CD14-positive monocyte (primary cell): ENCODE measurements around the gene TINAGL1. TPM values are rescaled to one million over a fixed set of nuclear protein-coding genes. Genes with fewer than 3 reads are reported as not detected.

Experiments
- DNase-seq, 3 donors: peaks; one replicate each; pipeline ENCODE4 v3.0.0-alpha.2; 2011 to 2022
- H2AFZ ChIP-seq: 2 replicates; pipeline ENCODE4 v1.6.0; 2012; ENCODE audit warnings: mild to moderate bottlenecking, low read depth, low read length, inconsistent platforms; ENCODE audit not compliant: insufficient read depth, poor library complexity, severe bottlenecking
- H3K27ac ChIP-seq, 2 donors: 1 replicate in 1 of 2; 2 replicates in 1 of 2; pipeline ENCODE4 v1.5.1; 2012 to 2013; ENCODE audit warnings: low read length in 2 of 2, control low read depth in 1 of 2, inconsistent platforms in 1 of 2, low read depth in 1 of 2, mild to moderate bottlenecking in 1 of 2
- H3K27me3 ChIP-seq, 2 donors: one replicate each; pipeline versions ENCODE4 v1.6.0 to v1.6.1; 2011 to 2013; ENCODE audit warnings: low read length in 2 of 2; ENCODE audit not compliant: control insufficient read depth in 2 of 2, insufficient read depth in 2 of 2
- H3K36me3 ChIP-seq, 2 donors: replicated peaks in 1 of 2; 1 replicate in 1 of 2; 2 replicates in 1 of 2; pipeline versions ENCODE4 v1.5.1 to v1.6.1; 2012 to 2013; ENCODE audit warnings: low read length in 2 of 2, control low read depth in 1 of 2, inconsistent platforms in 1 of 2, mild to moderate bottlenecking in 1 of 2; ENCODE audit not compliant: insufficient read depth in 2 of 2, control insufficient read depth in 1 of 2
- H3K4me1 ChIP-seq, 2 donors: 1 replicate in 1 of 2; 2 replicates in 1 of 2; pipeline versions ENCODE4 v1.5.1 to v1.6.1; 2012 to 2013; ENCODE audit warnings: low read length in 2 of 2, control low read depth in 1 of 2, inconsistent platforms in 1 of 2, mild to moderate bottlenecking in 1 of 2, moderate library complexity in 1 of 2; ENCODE audit not compliant: insufficient read depth in 2 of 2, control insufficient read depth in 1 of 2
- H3K4me2 ChIP-seq: replicated peaks from 2 replicates; pipeline ENCODE3; 2012; ENCODE audit warnings: low read length, moderate library complexity, mild to moderate bottlenecking; ENCODE audit not compliant: poor library complexity, severe bottlenecking; ENCODE audit errors: extremely low read depth
- H3K4me3 ChIP-seq, 3 experiments: fragments of 200-600 bp in 1 of 3; sonication (generic) in 1 of 3; replicated peaks in 1 of 3; 1 replicate in 2 of 3; 2 replicates in 1 of 3; pipeline ENCODE4 v1.5.1; 2011 to 2013; ENCODE audit warnings: low read length in 3 of 3, mild to moderate bottlenecking in 3 of 3, control low read depth in 2 of 3, low read depth in 2 of 3, inconsistent platforms in 1 of 3, moderate library complexity in 1 of 3
- H3K79me2 ChIP-seq: 2 replicates; pipeline ENCODE4 v1.6.0; 2012; ENCODE audit warnings: mild to moderate bottlenecking, control low read depth, inconsistent platforms, low read length, moderate library complexity; ENCODE audit not compliant: insufficient read depth
- H3K9ac ChIP-seq: 2 replicates; pipeline ENCODE4 v1.6.0; 2017; ENCODE audit warnings: low read length, mild to moderate bottlenecking; ENCODE audit not compliant: insufficient read depth, poor library complexity, severe bottlenecking
- H3K9me3 ChIP-seq, 2 donors: replicated peaks in 1 of 2; 1 replicate in 1 of 2; 2 replicates in 1 of 2; pipeline versions ENCODE4 v1.5.1 to v1.6.1; 2012 to 2013; ENCODE audit warnings: low read length in 2 of 2, control low read depth in 1 of 2; ENCODE audit not compliant: control insufficient read depth in 1 of 2, insufficient read depth in 1 of 2
- H4K20me1 ChIP-seq: 2 replicates; pipeline ENCODE4 v1.6.0; 2012; ENCODE audit warnings: mild to moderate bottlenecking, low read length, control low read depth, moderate library complexity; ENCODE audit not compliant: insufficient read depth
- H3K27ac Mint-ChIP-seq, 7 donors: one replicate each; pipeline ENCODE4 v1.8.0; 2020; ENCODE audit warnings: mild to moderate bottlenecking in 7 of 7, mixed read lengths in 7 of 7, moderate library complexity in 6 of 7, inconsistent platforms in 2 of 7
- H3K27me3 Mint-ChIP-seq, 3 donors: one replicate each; pipeline ENCODE4 v1.8.0; 2021 to 2022; ENCODE audit warnings: low read depth in 3 of 3, mild to moderate bottlenecking in 3 of 3, mixed read lengths in 3 of 3, moderate library complexity in 3 of 3, inconsistent platforms in 1 of 3
- H3K36me3 Mint-ChIP-seq, 2 donors: one replicate each; pipeline ENCODE4 v1.8.0; 2020; ENCODE audit warnings: mixed read lengths in 2 of 2, inconsistent platforms in 1 of 2, mild to moderate bottlenecking in 1 of 2
- H3K4me1 Mint-ChIP-seq: one replicate; pipeline ENCODE4 v1.8.0; 2020; ENCODE audit warnings: mild to moderate bottlenecking, mixed read lengths
- H3K4me3 Mint-ChIP-seq, 2 donors: one replicate each; pipeline ENCODE4 v1.8.0; 2020; ENCODE audit warnings: mild to moderate bottlenecking in 2 of 2, mixed read lengths in 2 of 2, moderate library complexity in 1 of 2
- H3K9me3 Mint-ChIP-seq, 7 donors: one replicate each; pipeline ENCODE4 v1.8.0; 2020 to 2022; ENCODE audit warnings: mixed read lengths in 7 of 7, mild to moderate bottlenecking in 6 of 7, moderate library complexity in 6 of 7, inconsistent platforms in 2 of 7
- CTCF ChIP-seq: fragments of 200-600 bp; IDR thresholded peaks from one replicate; pipeline ENCODE4 v1.8.0; 2022; ENCODE audit warnings: antibody characterized with exemption, mild to moderate bottlenecking
- WGBS: methylation state at CpG from one replicate; pipeline ENCODE4 v1.1.5; 2013; ENCODE audit warnings: missing lambda C conversion rate; ENCODE audit not compliant: insufficient coverage; 5-methylcytosine and 5-hydroxymethylcytosine counted together
- intact Hi-C, 2 donors: fragments of 100-400 bp; cut with micrococcal nuclease; formaldehyde crosslinking; loops; one replicate each; pipeline versions ENCODE4 v1.15.0 to v1.15.1; 2023
- polyA plus RNA-seq, 3 donors: library from polyadenylated mRNA; depleted of rRNA in 1 of 3; unstranded in 2 of 3; stranded (reverse) in 1 of 3; fragments of 300-500 nt in 2 of 3; fragments of >200 nt in 1 of 3; fragmentation: Illumina TruSeq in 2 of 3; gene quantifications; 1 replicate in 2 of 3; 2 replicates in 1 of 3; pipeline ENCODE4 v1.2.3, GENCODE V29; 2012 to 2021

The TINAGL1 gene
- polyA plus RNA-seq, 3 donors: 0.07 TPM; not detected in 2

DNA sequence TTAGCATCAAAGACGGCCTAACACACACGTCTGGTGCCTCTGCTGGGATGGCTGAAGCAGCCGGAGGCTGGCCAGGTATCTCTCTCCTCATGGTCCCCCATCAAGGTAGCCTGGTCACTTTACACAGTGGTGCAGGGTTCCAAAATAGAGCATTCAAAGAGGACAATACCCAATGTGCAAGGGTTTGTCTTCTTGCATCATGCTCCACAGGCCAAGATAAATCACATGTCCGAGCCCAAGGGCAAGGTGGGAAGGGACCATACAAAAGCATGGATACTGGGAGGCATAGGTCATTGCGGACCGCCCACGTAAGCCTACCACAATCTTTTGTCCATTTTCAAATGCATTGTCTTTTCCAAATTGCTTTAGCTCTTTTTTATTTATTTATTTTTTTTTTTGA lies 23.8 kb upstream of the TINAGL1 start:
- Histone ChIP-seq H3K27me3 (no peaks in the 10 kb centered on the region), H3K4me2 (no peak overlapping the region), H3K9ac (no peak overlapping the region), H3K36me3 (no peaks in the 10 kb centered on the region), H3K27ac (no peak overlapping the region), H3K79me2 (no peaks in the 10 kb centered on the region), H3K4me3 (no peak overlapping the region), H4K20me1 (no peaks in the 10 kb centered on the region), H3K9me3 (no peaks in the 10 kb centered on the region), H2AFZ (no peak overlapping the region), H3K4me1 (peaks cover 14 to 20% of the 10 kb centered on the region in 2 donors)
- Mint-ChIP-seq H3K4me3 (no peak overlapping the region), H3K27me3 (peaks cover 0 to 3% (median 0%) of the 10 kb centered on the region in 3 donors), H3K27ac (no peak overlapping the region), H3K4me1 (peaks cover 23% of the 10 kb centered on the region), H3K36me3 (no peaks in the 10 kb centered on the region), H3K9me3 (no peaks in the 10 kb centered on the region)
- DNase-seq: no peak
- no peak for TF ChIP-seq CTCF
- intact Hi-C loops: loop anchor here in 1 of 2 donors (10.0 kb wide), 1 partner anchor 368 kb away; no protein-coding TSS in a partner anchor
- whole genome bisulfite sequencing: 100% methylated on average over 4 of the region's 7 CpGs

DNA sequence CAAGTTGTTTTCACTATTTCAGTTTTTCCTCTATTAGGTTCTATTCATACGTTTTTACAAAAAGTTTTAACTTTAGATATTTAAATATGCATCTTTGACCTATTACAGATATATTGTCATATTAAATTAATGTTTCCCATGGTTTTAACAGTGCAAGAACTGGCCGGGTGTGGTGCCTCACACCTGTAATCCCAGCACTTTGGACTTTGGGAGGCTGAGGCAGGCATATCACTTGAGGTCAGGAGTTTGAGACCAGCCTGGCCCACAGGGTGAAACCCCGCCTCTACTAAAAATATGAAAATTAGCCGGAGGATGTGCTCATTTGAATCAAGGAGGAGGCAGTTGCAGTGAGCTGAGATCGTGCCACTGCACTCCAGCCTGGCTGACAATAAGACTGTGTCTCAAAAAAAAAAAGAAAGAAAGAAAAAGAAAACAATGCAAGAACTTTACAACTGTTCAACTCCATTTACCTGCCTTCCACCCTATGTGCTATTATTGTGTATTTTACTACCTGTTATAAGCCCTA lies 19.8 kb upstream of the TINAGL1 start:
- Histone ChIP-seq H3K9me3 (peaks cover 0 to 3% of the 10 kb centered on the region in 2 donors), H3K27me3 (no peaks in the 10 kb centered on the region), H3K27ac (no peak overlapping the region), H3K4me1 (no peaks in the 10 kb centered on the region), H2AFZ (no peak overlapping the region), H3K79me2 (no peaks in the 10 kb centered on the region), H4K20me1 (no peaks in the 10 kb centered on the region), H3K4me3 (no peak overlapping the region), H3K36me3 (no peaks in the 10 kb centered on the region), H3K9ac (no peak overlapping the region), H3K4me2 (no peak overlapping the region)
- peaks cover 0 to 4% (median 3%) of the 10 kb centered on the region in 3 donors for H3K27me3 Mint-ChIP-seq
- H3K4me3 Mint-ChIP-seq: no peak overlapping the region
- no peaks in the 10 kb centered on the region for H3K36me3 Mint-ChIP-seq
- DNase-seq: no peak
- H3K4me1 Mint-ChIP-seq: peaks cover 6% of the 10 kb centered on the region
- peaks cover 0 to 12% (median 0%) of the 10 kb centered on the region in 7 donors for H3K9me3 Mint-ChIP-seq
- no peak overlapping the region for H3K27ac Mint-ChIP-seq
- no peak for TF ChIP-seq CTCF
- WGBS: 93% methylated on average over 2 of the region's 5 CpGs
- intact Hi-C loops: loop anchor here in 1 of 2 donors (10.0 kb wide), 1 partner anchor 372 kb away; no protein-coding TSS in a partner anchor
